ENCODE data around the gene NOP16.
A peak's percentile ranks its signal among the peaks of the same experiment; 100 is the strongest.

NOP16 gene

GRCh38 chr5:176388444-176389134, at the start of gene NOP16, which contains the start of gene HIGD2A:
Gene NOP16 (minus strand): TSS chr5:176388598. CDS start chr5:176388539, 59 bp downstream.
Gene HIGD2A (plus strand): TSS chr5:176388751. CDS start chr5:176388820, 69 bp downstream.
- peak; percentile 98 for DNase-seq

- DNase-seq = no peak
Measured at GRCh38 chr5:176436656-176437055, 48.3 kb upstream of the NOP16 start.

DNA sequence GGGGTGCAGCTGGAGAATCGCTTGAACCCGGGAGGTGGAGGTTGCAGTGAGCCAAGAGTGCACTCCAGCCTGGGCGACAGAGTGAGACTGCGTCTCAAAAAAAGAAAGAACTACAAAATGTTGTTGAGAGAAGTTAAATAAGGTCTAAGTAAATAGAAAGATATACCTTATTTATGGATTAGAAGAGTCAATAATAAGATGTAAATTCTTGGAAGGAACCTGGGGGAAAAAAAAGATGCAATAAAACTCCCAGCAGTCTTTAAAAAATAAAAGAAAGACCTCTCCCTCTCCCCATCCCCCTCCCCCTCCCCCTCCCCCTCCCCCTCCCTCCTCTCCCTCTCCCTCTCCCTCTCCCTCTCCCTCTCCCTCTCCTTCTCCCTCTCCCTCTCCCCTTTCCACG, 44.3 kb upstream of the NOP16 start:
- no peak for DNase-seq

GRCh38 chr5:176429972-176430371, 41.6 kb upstream of the NOP16 start:
- DNase-seq = no peak

DNA sequence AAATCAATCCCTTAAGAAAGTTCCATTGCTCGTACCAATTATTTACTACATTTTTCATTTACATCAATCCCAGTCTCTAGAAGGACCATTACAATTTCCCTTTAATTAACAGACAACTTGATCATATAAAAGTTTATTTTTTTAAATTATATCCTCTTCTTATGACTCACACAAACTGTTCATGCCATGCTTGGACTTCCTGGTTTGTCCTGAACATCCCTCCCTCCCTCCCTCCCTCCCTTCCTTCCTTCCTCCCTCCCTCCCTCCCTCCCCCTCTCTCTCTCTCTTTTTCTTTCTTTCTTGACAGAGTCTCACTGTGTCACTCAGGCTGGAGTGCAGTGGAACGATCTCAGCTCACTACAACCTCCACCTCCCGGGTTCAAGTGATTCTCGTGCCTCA, 39.6 kb upstream of the NOP16 start:
- DNase-seq = no peak

DNA sequence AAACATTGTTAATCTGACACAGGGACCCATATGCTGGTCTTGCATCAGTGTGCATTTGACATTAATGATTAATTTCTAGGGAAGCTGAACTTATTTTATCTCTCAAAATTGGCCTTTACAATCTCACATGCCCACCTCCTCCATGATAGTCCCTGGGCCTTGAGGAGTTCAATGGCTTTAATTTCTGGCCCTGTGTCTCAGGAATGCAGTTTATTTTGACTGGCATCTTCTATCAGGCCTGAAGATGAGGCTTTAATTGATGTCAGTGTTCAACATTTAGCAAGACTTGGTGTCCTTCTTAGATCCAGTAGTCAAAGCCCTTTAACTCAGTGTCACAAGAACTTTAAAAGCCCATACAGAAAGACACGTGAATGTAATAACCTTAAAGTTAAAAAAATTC, 38.5 kb upstream of the NOP16 start:
- no peak for DNase-seq

GRCh38 chr5:176425791-176426190, 37.4 kb upstream of the NOP16 start:
- DNase-seq = no peak

DNA sequence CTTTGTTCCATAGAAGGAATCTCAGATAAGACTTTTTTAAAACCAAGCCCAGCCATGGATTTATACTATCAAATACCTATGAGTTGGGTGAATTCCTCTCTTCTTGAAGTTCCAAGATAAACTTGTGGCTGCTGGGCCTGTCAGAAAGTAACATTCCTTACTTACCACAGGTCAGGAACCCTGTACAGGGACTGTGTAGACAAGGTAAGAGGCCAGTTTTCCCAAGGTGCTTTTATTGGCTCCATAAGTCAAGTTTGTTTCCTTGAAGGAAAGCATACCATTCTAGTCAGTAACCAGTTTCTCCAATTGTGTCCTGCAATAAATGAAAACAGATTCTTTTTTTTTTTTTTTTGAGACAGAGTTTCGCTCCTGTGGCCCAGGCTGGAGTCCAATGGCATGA, 36.7 kb upstream of the NOP16 start:
- DNase-seq = no peak

- no peak for DNase-seq
Measured at GRCh38 chr5:176424181-176424580, 35.8 kb upstream of the NOP16 start.

DNA sequence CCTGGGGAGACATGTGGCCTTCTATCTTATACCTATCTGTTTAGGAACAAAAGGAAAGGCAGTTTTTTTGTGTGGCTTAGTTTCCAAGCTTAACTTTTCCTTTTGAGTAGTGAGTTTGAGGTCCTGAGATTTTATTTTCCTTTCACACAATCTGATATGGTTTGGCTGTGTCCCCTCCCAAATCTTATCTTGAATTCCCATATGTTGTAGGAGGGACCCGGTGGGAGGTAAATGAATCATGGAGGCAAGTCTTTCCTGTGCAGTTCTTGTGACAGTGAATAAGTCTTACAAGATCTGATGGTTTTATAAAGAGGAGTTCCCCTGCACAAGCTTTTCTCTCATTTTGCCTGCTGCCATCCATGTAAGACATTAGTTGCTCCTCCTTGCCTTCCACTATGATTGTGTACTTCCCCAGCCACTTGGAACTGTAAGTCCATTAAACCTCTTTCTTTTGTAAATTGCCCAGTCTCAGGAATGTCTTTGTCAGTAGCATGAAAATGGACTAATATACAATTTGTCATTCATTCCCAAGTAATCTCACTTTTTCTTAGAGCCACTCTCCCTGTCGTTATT, 32.7 kb upstream of the NOP16 start:
- DNase-seq = no peak

GRCh38 chr5:176420086-176420485, 31.7 kb upstream of the NOP16 start:
- no peak for DNase-seq

DNA sequence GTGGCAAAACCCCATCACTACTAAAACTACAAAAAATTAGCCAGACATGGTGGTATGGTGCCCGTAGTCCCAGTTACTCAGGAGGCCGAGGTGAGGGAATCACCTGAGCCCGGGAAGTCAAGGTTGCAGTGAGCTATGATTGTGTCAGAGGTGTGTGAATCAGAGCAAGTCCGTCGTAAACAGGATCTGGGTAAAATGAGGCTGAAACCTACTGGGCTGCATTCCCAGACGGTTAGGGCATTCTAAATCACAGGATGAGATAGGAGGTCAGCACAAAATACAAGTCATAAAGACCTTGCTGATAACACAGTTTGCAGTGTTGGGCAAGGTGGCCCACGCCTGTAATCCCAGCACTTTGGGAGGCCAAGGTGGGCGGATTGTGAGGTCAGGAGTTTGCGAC, 29.9 kb upstream of the NOP16 start:
- no peak for DNase-seq

GRCh38 chr5:176416965-176417364, 28.6 kb upstream of the NOP16 start:
- DNase-seq = no peak

- peak; percentile 73 for DNase-seq
Measured at GRCh38 chr5:176415952-176416924, 27.8 kb upstream of the NOP16 start, which contains the start of gene CLTB. Gene CLTB (minus strand): TSS chr5:176416539. CDS start chr5:176416363, 176 bp downstream.

DNA sequence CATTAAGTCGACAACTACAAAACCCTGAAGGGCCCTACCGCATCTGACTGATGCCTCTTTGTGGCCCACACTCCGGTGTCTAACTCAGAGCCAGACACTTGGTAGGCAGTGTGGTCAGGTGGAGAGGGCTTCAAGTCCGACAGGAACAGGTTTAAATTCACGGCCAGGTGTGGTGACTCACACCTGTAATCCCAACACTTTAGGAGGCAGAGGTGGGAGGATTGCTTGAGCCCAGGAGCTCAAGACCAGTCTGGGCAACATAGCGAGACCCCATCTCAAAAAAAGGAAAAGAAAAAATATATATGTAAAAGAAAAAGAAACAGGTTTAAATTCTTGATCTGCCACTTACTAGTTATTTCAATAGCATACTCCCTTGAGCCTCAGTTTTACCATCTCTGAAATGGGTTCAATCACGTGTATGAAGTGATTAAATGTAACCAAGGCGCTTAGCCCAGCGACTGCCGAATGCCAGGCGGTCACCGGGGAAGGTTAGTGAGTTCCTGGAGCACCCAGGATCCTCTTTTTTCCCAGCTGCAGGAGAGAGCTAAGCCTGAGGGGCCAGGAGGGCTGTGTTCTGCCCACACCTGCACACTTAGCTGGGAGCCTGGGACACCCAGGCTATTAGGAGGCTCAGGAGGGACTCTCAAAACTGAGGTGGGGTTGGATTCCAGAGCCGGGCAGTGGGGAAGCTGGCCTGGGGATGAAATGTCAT, 27.0 kb upstream of the NOP16 start:
- no peak for DNase-seq

DNA sequence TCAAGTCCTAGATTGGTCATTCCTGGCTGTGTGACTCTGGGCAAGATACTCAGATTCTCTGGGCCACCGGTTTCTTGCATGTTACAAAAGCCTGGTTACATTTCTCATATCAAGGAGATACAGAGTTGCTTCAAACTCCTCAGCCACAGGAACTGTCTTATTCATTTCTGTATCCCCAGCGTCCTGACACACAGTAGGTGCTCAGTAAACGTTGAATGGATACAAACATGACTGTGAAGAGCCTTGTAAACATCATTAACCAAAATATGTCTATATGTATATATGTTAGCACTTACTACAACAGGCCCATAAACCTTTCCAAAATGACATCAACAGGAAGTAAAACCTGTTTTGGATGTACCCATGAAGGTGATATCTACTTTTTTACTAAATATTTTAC, 26.3 kb upstream of the NOP16 start:
- no peak for DNase-seq

DNA sequence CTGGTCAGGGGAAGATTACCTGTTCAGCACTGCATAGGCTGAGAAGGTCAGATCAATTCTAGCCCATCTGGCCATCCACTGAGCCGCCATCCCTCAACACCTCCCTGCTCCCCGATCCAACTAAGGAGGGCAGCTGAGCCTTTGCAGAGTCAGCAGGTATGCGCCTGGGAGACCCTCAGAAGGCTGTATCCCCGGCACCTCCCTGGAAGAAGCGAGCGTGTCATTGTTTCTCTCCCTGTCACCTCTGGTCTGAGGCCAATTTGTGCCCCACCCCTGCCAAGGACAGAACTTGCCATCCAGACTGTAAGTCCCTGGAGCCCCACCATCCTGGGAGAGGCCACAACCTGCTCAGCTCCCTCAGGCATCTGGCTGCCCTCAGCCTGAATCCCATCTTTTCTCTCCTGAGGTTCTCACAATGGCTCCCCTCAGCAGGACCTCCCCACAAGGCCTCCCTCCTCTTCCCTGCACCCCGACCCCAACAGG, 25.4 kb upstream of the NOP16 start:
- no peak for DNase-seq

DNA sequence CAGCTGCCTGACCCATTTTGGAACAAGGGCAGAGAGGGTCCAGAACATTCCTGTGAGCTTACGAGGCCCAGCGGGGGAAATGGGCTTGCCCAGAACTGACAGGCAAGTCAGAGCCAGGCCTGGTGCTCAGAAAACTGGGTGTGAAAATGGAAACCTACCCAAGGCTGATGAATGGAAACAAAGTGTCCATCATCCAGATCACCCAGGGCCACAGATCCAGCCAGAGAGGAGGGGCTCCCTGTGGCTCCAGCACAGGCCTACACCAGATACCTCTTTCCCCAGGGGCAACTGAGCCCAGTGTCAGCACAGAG, 24.8 kb upstream of the NOP16 start:
- no peak for DNase-seq

DNA sequence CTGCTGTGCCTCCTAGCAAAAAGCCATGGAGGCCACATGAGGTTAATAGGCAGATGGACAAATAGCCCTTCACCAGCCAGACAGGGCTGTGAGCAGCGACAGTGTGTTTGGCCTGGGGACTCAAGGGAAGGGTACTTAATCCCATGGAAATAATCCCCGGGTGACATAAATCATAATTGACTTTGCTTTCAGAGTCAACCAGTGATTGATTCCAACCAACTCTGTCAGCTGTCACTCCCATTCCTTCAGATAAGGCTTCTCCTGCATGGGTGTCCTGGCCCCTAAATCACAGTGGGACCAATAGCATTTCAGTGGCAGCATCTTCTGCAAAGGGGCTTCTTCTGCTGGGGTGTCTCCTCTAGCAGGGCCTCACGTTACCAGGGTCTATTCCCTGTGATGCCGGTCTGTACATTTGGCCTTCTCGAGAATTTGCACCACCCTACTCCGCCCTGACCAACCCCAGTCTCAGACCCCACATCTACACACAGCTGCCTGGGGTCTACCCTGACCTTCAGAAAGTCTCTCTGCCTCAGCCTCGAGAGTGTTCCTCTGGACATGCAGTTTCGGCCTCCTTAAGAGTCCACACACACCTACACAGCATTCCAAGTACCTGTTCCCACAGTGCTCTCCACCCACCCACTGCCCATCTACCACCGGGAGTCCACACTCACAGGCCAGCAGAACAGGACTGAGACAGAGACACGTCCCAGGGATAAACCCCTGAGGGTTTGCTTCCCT, 24.3 kb upstream of the NOP16 start:
- no peak for DNase-seq

DNA sequence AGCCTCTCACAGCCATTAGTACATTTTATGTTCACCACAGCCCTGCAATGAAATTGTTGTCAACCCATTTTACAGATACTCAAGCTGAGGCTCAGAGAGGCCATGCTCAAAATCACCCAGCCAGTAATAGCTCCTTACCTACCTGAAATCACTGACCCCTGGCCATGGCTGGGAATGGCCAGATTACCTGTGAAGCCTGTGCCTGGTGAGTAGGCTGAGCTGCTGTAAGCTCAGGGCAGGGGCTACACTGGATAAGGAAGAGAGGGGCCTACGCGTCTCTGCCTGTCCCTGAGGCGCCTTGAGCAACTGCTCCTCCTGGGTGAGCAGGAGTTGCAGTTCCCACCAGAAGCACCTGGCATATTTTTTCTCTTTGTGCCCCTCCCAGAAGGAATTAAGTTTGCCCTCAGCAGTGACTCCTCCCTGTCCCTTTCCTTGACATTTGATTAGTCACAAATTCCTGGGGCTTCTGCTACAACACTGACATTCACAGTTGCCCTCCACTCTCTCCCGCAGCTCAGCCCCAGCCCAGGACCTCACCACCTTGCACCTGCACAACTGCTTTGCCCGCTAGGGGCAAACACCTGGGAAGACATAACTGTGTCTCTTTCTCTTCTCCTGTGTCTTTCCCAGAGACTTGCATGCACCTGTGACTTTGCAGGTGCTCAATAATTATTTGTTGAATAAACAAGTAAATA, 22.2 kb upstream of the NOP16 start:
- DNase-seq = no peak

- DNase-seq = no peak
Measured at GRCh38 chr5:176409765-176410164, 21.4 kb upstream of the NOP16 start.

DNA sequence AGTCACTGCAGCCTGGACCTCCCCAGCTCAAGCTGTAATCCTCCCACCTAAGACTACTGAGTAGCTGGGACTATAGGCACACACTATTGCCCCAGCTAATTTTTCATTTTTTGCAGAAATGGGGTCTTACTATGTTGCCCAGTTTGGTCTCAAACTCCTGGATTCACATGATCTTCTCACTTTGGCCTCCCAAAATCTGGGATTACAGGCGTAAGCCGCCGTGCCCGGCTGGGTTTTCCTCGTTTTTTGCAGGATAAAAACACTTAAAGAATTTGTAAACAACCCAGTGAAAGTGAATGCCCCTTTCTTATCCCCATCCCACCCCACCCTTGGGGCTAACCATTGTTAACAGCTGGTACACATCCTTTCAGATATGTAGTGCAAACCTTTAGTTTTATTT, 20.2 kb upstream of the NOP16 start:
- no peak for DNase-seq

Measured in KG1 (cell line).